Cardiac septum (tissue), 1 donor: Measurements from ENCODE around the gene CDHR2. TPM values are rescaled to one million over a fixed set of nuclear protein-coding genes. Genes with fewer than 3 reads are reported as not detected.

ENCODE experiments used
- DNase-seq: peaks from one replicate; pipeline ENCODE4 v3.0.0-alpha.2; 2020; ENCODE audit warnings: low spot score
- intact Hi-C: fragments of 100-400 bp; cut with DNase I; formaldehyde crosslinking; loops from one replicate; pipeline ENCODE4 v1.14.0; 2022
- long read RNA-seq: library from polyadenylated mRNA; unstranded; transcript quantifications from one replicate; pipeline ENCODE4 v2.0.0, GENCODE V29; 2021
- total RNA-seq: library from RNA; stranded (reverse); fragmentation: NEBNext Ultra II Directional; extraction: Animal tissue kit (Norgen Biotek cat#: 25700); gene quantifications from one replicate; pipeline ENCODE4 v1.2.1, GENCODE V29; 2021
- donor health status: DM: no; HTN: no; CAD: no.

The CDHR2 gene, protein sequence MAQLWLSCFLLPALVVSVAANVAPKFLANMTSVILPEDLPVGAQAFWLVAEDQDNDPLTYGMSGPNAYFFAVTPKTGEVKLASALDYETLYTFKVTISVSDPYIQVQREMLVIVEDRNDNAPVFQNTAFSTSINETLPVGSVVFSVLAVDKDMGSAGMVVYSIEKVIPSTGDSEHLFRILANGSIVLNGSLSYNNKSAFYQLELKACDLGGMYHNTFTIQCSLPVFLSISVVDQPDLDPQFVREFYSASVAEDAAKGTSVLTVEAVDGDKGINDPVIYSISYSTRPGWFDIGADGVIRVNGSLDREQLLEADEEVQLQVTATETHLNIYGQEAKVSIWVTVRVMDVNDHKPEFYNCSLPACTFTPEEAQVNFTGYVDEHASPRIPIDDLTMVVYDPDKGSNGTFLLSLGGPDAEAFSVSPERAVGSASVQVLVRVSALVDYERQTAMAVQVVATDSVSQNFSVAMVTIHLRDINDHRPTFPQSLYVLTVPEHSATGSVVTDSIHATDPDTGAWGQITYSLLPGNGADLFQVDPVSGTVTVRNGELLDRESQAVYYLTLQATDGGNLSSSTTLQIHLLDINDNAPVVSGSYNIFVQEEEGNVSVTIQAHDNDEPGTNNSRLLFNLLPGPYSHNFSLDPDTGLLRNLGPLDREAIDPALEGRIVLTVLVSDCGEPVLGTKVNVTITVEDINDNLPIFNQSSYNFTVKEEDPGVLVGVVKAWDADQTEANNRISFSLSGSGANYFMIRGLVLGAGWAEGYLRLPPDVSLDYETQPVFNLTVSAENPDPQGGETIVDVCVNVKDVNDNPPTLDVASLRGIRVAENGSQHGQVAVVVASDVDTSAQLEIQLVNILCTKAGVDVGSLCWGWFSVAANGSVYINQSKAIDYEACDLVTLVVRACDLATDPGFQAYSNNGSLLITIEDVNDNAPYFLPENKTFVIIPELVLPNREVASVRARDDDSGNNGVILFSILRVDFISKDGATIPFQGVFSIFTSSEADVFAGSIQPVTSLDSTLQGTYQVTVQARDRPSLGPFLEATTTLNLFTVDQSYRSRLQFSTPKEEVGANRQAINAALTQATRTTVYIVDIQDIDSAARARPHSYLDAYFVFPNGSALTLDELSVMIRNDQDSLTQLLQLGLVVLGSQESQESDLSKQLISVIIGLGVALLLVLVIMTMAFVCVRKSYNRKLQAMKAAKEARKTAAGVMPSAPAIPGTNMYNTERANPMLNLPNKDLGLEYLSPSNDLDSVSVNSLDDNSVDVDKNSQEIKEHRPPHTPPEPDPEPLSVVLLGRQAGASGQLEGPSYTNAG (N-terminal part only)
- total RNA-seq: 0.51 TPM
- long read RNA-seq, partial matches to known transcripts: 0 of 2 reads
- long read RNA-seq, other reads (novel, unspliced or antisense): 2 of 2 reads

DNA sequence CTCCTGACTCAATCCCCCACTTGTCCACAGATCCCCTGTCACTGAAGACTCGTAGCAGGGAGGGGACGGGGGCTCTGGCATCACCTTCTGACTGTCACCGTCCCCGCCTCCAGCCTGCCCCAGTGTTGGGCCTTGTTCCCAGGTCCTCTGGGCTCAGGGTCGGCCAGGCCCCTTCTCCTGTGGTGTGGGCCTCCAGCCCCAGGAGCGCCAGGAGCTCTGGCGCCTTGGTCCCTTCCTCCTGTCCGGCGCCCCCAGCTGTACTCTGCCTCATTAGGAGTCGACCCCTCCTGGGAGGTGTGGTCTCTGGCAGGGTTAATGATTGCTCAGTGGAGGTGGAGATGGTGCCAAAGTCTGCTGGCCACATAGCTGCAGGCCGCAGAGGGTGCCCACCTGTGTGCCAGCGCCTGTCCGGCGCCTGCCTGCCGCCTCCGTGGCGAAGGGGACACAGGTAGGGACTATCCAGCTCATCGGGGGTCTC, at the start of gene CDHR2:
Gene CDHR2 (plus strand): TSS at position 376 of the 478 bp plus-strand sequence. CDS start 16,011 bp downstream, outside the sequence.
- intact Hi-C loops: no loop called here

DNA sequence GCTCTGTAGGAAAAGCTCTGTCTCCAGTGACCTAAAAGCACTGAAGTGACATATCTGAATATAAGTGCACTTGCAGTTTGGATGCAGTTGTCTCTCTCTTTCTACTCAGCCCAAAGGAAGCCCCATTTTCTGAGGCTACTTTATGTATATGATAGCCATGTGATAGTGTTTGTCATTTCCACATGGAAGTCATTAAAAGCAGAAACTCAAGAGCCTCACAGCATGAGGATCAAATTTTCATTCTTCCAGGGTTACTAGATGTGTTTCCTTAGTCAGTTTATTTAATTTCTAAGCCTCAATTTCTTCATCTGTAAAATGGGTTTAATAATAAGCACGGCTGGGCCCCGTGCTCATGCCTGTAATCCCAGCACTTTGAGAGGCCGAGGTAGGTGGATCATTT, 48.6 kb upstream of the CDHR2 start:
- no peak for DNase-seq
- intact Hi-C loops: no loop called here

More for the DNA sequence above, at the start of gene CDHR2:
- no peak for DNase-seq

- no peak for DNase-seq
- intact Hi-C loops: no loop called here
Measured at GRCh38 chr5:176501333-176501732, 47.8 kb upstream of the CDHR2 start.

DNA sequence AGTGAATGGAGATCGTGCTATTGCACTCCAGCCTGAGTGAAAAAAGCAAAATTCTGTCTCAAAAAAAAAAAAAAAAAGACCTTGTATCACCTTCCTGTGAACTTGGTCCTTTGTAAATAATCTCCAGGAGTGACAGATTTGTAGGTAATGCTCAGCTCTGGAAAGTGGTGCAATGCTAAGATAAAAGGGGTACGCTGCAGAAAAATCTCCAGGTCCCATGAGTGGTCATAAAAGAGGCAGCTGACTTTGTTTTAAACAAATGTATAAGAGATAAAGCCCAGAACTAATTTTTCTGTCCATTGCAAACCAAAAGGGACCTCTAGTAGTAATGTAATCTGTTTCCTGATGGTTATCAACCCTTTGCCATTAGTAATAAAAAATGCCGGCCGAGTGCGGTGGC, 45.6 kb upstream of the CDHR2 start:
- DNase-seq: no peak
- intact Hi-C loops: no loop called here

DNA sequence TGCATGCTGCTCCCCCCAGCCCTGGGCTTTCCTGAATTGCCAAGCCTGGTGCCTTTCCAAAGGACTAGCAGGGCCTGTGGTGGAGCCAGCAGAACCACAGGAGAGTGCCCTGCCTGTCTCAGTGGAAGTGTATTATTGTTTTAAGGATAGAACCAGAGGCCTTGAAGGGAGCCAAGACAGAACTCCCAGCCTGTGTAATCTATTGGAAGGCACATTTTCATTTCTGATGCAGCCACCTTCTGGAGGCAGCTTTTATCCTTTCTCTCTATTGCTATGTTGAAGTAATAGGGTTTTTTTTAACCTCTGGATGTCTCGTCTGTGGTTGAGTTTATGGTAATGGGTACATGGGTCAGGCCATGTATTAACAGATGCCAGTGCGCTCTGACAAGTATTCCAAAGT, 41.2 kb upstream of the CDHR2 start:
- intact Hi-C loops: no loop called here
- DNase-seq: no peak

GRCh38 chr5:176508603-176509002, 40.5 kb upstream of the CDHR2 start:
- intact Hi-C loops: no loop called here
- DNase-seq: no peak

DNA sequence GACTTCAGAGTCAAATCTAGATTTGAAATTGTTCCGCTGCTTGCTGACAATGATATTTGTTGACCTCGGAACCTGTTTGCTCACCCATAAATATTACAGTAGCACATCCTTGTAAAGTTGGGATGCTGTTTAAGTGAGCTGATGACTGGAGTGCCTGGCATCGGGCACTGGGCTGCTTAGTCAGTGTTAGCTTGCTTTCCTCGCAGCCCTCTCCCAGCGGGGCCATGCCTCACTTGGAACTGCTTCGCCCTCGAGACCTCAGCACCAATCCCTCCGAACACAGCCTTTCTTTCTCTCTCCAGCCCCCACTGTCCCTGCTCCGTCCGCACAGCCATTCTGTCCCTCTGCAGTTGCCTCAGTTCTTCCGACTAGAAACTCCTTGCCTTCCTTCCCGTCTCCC, 35.4 kb upstream of the CDHR2 start:
- intact Hi-C loops: no loop called here
- DNase-seq: no peak

DNA sequence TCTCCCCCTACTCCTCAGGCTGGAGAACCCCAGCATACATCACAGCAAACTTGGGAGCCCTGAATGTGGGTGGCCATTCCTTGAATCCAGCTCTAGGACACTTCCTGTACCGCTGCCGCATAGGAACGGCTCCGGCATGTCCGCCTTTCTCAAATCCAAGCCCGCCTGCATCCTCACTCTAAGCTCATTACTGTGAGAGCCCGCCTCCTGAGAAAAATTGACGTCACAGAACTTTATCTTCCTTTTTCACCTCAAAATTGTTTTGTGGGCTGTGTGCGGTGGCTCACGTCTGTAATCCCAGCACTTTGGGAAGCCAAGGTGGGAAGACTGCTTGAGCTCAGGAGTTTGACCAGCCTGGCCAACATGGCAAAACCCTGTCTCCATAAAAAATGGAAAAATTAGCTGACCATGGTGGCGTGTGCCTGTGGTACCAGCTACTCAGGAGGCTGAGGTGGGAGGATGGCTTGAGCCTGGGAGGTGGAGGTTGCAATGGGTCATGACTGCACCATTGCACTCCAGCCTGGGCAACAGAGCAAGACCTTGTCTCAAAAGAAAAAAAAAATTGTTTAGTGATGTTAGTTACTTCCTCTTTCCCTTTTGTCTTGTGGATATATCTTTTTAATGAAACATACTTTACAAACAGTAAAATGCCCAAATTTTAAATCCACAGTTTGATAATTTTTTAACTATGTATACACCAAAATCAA, 34.7 kb upstream of the CDHR2 start:
- intact Hi-C loops: no loop called here
- DNase-seq: no peak

- intact Hi-C loops: no loop called here
- DNase-seq: no peak
Measured at GRCh38 chr5:176515396-176515795, 33.7 kb upstream of the CDHR2 start.

- no peak for DNase-seq
- intact Hi-C loops: no loop called here
Measured at GRCh38 chr5:176517053-176517661, 32.0 kb upstream of the CDHR2 start.

DNA sequence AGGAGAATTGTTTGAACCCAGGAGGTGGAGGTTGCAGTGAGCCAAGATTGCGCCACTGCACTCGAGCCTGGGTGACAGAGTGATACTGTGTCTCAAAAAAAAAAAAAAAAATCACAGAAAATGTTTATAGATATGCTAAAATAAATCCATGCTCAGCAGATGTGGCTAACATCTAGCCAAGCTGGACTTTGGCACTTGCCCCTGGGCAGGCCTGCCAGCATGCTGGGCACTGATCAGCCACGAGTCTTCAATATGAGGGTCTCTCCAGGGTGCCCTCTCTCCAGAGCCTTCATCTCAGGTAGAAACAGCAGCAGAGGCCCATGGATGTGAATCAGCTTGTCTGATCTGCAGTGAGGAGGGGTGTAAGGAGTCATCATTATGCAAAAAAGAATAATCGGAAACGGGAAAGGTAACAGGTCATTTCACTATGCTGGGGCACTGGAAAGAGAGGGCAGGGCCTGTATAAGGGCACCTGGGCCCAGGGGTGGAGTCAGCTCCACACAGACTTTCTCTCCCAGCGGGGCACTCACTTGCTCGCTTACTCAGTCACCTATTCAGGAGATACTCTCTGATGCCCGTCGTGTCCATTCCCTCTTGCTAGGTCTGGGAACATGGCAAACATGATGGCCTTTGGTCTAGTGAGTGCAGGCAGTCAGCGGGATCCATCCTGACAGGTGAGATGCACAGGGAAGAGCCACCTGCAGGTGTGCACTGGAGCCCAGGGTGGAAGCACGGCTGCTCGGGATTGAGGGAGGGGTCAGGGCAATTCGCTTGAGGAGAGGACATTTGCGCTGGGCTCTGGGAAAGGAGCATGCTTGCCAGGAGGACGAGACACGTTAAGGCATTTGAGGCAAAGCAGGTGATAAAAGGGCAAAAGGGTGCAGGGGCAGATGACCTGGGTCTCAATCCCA, 29.1 kb upstream of the CDHR2 start:
- intact Hi-C loops: no loop called here
- no peak for DNase-seq

DNA sequence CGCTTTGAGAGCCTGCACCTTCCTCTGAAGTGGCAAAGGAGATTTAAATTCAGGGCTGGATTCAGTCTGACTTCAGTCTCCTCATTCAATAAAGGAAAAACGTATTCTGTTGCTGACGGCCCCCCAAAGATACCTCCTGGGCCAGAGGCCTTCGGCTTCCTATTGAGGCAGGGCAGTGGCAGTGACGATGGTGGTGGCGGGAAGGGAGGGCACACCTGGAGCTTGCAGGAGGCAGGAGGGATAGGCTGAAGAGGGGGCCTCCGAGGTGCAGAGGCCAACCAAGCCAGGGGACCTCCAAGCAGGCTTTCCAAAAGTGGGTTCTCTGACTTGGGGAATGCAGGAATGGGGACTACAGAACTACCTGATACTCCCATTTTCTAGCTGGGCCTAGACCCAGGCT, 27.9 kb upstream of the CDHR2 start:
- no peak for DNase-seq
- intact Hi-C loops: no loop called here

DNA sequence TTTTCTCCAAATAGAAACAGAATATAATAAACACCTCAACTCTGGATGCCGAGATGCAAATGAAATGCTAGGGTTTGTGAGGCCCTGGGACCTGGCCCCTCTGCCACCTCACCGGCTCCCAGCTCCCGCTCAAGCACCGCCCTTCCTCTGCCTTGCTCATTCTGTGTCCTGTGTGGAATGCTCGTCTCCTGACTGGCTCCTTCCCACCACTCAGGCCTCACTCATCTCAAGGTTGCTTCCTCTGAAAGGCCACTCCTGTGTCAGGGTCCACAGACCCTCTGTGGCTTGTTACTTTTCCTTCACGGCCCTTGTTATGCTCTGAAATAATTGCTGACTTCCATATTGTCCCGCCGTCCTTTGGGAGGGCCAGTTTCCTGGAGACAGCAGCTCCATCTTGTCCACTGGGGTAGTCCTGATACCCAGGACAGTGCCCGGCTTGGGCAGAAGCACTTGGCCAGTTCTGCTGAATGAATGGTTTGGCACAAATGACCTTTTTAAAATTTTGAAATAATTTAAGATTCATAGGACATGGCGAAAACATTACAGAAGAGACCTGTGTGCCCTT, 27.4 kb upstream of the CDHR2 start:
- DNase-seq: no peak
- intact Hi-C loops: no loop called here

- intact Hi-C loops: no loop called here
- DNase-seq: no peak
Measured at GRCh38 chr5:176524138-176524537, 25.0 kb upstream of the CDHR2 start.

DNA sequence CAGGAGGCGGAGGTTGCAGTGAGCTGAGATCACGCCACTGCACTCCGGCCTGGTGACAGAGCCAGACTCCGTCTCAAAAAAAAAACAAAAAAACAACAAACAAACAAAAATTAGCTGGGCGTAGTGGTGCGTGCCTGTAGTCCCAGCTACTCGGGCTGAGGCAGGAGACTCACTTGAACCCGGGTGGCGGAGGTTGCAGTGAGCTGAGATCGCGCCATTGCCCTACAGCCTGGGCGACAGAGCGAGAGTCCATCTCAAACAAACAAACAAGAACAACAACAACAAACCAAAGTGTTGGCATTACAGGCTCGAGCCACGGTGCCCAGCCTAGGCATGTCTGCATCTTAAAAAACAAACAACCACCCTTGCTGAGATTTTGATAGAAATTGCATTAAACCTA, 24.2 kb upstream of the CDHR2 start:
- intact Hi-C loops: no loop called here
- no peak for DNase-seq

DNA sequence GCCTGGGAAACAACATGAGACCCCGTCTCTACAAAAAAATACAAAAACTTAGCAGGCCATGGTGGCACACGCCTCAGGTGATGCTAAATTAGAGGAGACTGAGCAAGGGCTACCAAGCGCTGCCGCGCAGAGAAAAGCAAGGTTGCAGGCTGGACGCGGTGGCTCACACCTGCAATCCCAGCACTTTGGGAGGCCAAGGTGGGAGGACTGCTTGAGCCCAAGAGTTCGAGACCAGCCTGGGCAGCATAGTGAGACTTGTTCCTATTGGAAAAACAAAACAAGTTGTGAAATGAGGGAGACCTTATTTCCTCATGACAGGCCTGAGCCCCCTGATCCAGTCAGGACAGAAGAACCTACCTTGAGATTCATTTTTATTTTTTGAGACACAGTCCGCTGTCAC, 23.5 kb upstream of the CDHR2 start:
- intact Hi-C loops: no loop called here
- DNase-seq: no peak

DNA sequence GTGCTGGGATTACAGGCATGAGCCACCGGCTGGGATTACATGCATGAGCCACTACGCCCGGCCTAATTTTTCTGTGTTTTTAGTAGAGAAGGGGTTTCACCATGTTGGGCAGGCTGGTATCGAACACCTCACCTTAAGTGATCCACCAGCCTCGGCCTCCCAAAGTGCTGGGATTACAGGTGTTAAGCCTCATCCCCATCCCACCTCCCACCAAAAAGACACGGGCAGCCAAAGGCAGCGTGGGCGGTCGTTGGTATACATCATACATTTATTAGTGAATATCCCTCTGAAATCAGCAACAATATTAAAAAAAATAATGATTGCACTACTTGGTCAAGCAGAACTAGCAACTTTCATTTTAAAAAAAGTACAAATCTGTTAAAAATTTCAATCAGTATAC, 22.7 kb upstream of the CDHR2 start:
- intact Hi-C loops: no loop called here

More for the DNA sequence above, 22.7 kb upstream of the CDHR2 start:
- no peak for DNase-seq
